GM19351 (cell line): ENCODE measurements around the gene TRAK1.
"Not testable (repeated sequence)": the region's sequence is repeated elsewhere in the genome, so short reads cannot be mapped to it uniquely, and the experiment has no call there.

Source experiments
- ATAC-seq: cut with Tn5 transposase; IDR thresholded peaks from one replicate; pipeline ENCODE4 v1.9.1; 2021; ENCODE audit warnings: mild to moderate bottlenecking, moderate library complexity; ENCODE audit not compliant: unreplicated experiment

The TRAK1 gene

GRCh38 chr3:42096796-42097565 lies 5.8 kb downstream of the TRAK1 start:
- no peak for ATAC-seq

DNA sequence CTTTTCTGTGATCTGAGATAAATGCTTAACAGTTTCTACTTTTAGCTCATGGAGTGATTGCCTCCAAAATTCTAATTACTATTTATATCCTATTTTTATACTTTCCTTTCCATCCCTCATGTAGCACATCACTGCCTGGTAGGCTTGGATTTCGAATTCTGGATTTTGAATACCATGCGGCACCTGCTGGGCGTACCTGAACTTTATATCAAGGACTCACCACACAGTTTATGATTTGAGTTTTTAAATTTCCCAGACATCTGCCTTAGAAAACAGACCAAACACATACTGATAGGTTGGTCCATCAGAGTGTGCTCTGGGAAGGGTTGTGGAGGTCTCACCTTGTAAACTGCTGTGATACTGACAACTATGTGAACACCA lies 6.4 kb downstream of the TRAK1 start:
- no peak for ATAC-seq

DNA sequence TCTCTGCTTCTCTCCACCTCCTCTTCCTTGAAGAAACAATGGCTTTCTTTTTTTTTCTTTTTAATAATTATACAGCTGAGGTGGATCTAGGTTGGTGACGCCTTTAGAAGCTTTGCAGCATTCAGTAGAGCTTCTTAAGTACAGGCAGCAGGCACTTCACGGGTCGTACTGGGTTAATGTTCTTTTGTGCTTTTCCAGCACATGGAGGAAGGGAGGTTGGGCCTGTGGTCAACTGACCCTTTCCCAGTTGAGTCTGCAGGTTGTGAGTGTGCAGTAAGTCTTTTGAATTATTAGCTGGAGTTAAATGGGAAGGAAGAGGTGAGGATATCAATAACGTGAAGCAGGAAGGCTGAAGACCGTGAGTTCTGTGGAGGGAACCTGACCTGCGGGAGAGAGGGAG lies 7.0 kb downstream of the TRAK1 start:
- ATAC-seq = no peak

- no peak for ATAC-seq
Measured at GRCh38 chr3:42099020-42099765, 8.0 kb downstream of the TRAK1 start.

DNA sequence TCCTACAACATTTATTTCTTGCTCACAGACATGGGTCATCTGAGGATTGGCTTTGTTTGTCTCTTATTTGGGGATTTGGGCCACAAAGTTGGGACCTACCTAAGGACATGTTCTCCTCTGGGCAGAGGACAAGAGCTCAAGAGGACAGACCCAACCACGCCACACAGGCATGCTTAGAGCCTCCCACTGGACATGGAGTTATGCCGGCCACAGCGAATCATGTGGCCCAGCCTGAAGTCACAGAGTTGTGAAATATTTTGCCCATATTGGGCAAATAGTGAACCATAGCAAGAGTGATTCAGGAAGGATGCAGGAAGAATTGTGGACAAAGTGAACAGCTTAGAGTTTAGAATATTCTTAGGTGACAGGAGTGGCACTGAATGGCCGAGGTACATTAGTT lies 9.9 kb downstream of the TRAK1 start:
- no peak for ATAC-seq

GRCh38 chr3:42101481-42101880 lies 10.3 kb downstream of the TRAK1 start:
- no peak for ATAC-seq

DNA sequence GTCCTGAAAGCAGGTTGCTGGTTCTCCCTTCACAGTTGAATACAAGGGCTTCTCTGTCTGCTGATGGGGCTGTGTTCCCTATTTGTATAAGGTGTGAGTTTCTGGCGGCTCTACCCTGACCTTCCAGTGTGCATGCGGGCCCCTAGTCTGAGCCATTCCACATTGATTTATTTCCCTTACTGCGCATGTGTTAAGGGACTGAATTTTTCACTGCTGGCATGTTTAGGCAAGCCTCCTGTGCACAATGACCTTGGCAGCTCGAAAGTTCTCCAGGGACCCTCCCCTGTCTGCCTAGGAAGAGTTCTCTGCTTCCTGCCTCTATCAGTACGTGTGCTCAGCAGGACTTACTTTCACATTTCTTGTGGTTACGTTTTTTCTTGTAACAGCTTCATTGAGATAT lies 11.4 kb downstream of the TRAK1 start:
- no peak for ATAC-seq

GRCh38 chr3:42103921-42104665 lies 12.9 kb downstream of the TRAK1 start:
- not testable (repeated sequence) for ATAC-seq

GRCh38 chr3:42105994-42106393 lies 14.8 kb downstream of the TRAK1 start:
- not testable (repeated sequence) for ATAC-seq

DNA sequence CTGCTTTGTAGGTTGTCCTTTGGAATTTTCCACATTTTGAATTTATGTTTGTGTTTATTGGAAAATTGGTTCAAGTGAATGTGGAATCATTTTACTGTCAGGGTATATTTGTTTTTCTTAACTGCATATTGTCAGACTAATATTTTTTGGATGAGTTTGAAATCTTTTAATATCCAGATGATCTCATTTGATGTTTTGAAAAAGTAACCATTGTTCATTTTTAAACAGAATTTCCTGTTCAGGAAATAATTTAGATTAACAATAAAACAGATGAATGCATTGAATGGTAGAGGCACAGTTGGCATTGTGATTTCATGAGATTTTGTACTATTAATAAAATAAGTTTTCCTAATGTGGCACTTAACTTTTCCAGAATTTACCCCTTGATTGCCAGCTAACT lies 15.5 kb downstream of the TRAK1 start:
- ATAC-seq = no peak

GRCh38 chr3:42110631-42111030 lies 19.5 kb downstream of the TRAK1 start:
- ATAC-seq = no peak

GRCh38 chr3:42114130-42114725 lies 23.1 kb downstream of the TRAK1 start:
- no peak for ATAC-seq

- ATAC-seq = no peak
Measured at GRCh38 chr3:42115215-42115614, 24.1 kb downstream of the TRAK1 start.

DNA sequence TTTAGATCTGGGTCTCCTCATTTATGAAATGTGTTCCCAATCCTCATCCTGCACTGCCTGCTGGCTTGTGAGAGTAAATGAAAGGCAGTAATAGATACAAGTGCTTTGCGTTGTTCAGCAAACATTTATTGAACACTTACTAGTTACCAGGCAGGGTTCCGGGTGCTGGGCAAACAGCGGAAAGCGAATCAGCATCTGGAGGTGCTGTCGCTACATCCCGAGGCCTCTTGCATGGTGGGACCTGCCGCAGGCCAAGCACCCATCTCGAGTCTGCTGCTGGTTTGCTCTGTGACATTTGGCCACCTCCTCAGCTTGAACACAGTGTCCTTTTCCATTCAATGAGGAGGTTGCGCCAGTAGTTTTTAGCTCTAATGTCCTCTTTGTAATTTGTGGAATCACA lies 24.8 kb downstream of the TRAK1 start:
- no peak for ATAC-seq

DNA sequence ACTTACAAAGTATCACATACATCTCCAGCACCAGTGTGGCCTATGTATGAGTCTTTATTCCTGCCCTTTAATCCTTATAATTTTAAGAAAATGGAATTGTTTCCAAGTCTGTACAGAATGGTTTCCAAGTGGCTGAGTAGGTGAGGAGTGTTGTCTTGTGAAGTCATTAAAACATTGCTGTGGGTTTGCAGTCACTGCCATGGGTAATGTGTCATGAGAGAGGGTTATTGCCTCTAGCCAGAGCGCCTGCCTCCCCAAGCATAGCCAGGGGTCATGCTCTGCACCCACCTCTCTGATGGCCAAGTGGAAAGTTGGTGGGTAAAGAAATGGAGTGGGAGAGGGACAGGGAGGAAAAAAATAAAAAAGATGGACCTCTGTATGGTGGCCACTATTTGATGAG lies 25.3 kb downstream of the TRAK1 start:
- ATAC-seq = no peak

DNA sequence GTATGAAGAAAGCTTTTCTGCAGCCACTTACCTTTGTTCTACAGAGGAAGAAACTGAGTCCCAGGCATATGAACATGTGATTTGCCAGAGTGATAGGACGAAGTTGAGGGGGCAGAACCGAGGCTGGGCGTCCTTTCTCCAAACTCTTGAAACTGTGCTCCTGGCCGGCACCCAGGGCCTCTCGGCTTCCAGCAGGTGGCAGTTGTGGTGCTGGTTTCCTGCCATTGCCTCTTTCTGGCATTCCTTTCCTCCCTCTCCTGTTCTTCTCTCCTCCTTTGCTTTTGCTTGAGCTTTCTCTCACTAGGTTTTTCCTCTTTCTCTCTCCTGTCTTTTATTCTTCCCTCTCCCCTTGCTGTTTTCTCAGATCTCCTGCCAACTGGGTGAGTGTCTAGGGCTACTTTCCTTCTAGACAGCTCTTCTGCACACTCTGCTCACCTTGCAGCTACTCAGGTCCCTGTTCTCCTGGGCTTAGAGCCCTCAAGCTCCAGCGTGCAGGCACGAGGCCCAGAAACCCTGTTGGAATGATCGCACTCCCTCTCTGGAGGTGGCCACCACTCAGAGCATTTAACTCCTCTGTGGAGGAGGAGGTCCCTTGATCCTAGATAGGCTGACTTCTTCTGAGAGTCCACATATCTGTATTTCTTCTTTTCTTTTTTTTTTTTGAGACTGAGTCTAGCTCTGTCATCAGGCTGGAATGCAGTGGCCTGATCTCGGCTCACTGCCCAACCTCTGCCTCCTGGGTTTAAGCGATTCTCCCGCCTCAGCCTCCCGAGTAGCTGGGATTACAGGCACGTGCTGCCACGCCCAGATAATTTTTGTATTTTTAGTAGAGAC lies 26.2 kb downstream of the TRAK1 start:
- ATAC-seq = no peak

DNA sequence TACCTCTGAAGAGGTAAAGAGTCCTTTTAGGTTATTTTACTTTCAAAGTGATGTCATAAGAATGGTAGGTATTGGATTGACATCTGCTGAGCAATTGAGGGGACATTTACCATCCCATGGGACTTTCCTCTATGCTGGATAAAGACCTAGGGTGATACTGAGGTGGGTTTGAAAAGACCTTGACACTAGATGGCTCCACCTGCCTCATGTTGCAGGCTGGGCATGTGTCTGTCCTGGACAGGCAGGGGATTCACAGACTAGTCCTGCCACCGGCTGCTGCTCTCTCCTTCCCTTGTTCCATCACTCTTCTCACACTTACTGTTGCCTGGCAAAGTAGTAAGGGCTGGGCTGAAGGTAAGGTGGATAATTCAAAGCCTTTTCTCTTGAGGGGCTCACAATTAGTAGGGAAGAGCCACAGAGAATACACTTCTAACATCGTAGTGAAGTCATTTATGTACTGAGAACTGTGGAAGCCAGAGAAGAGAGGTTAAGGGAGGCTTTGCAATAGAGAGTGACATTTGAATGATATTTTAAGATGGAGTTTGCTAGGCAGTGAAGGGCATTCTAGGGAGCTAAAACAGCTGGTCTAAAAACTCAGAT lies 27.7 kb downstream of the TRAK1 start:
- ATAC-seq = peak; percentile 61

GRCh38 chr3:42119561-42120355 lies 28.6 kb downstream of the TRAK1 start:
- ATAC-seq = no peak

DNA sequence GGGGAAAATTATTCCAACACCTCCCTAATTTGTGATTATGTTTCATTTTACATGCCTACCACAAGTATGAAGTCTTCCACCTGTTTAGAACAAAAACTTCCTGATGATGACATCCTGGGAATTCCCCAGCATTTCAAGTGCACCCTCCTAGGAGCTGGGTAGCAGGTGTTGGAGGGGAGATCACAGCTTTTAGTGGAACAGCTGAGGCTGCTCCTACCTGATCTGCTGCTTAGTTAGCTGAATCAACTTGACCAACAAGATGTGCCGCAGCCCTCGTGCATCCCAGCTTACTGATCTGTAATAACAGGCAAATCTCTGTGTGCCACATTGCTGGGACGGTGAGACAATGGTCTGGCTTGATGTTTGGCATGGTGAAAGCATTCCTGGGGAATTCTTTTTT lies 29.7 kb downstream of the TRAK1 start:
- no peak for ATAC-seq
